Astrocyte of the hippocampus (primary cell): Measurements from ENCODE around the gene WBP2.

ENCODE experiments used
- DNase-seq: peaks from one replicate; pipeline ENCODE4 v3.0.0; 2011; ENCODE audit warnings: low read depth, low spot score

Gene WBP2

DNA sequence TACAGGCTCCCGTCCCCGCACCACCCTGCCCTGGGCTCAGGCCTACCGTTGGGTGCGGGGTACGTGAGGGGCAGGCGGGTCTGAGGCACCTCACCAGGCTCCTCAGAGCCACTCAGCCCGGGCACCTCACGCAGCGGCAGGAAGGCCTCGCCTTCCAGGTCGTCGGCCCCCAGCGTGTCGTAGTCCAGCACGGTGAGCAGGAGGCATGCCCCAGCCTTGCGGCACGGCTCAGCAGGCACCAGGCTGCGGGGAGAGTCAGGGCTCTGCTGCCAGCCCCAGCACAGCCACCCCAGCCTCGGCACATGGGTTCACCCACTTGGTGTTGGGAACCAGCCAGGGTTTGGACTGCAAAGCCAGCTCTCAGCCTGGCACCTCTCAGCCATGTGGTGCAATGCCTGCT is 26.4 kb downstream of the WBP2 start:
- DNase-seq: no peak

DNA sequence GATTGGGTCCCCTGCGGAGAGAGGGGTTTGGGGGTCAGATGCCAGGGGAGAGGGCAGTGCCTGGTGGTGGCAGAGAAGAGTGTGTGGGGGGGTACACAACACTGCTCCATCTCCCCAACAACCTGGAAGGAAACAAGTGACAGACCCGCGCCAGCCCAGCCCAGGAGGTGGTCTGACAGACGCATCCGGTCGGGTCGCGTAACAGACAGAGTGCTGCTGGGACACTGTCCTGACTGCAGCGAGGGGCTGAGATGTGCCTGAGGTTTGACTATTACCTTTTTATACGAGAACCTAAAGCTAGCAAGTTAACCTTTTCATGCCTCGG is 27.1 kb downstream of the WBP2 start:
- DNase-seq: no peak

DNA sequence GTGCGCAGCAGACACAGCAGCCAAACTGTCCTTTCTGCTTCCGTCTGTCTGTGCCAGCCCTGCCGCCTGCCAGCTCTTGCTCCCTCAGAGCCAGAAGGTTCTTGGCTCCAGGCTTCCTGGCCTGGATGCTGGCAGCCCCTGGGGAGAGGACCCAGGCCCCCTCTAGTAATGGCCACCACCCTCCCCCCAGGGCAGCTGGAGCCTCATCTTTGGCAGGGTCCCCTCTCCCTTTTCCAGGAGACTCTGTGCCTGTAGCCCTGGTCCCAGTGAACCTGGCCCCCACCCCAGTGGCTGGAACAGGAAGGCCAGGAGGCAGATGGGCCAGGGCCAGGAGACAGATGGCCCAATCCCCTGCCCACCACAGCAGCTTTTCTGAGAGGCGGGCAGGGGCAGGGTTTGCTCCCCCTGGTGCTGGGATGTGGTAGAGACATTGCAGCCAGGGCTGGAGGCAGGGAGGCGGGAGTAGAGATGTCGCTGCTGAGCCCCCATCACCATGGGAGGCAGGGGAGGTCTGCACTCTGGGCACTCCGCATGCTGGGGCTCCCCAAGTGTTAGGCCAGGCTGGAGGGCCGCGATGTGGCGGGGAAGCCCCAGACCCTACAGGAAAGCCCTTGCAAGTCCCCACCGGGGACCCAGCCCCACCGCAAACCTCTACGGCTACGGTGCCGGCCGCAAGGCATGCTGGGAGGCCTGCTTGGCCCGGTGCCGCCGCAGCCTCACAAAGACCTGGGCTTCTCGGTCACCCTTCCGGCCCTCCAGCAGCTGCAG is 27.6 kb downstream of the WBP2 start:
- DNase-seq: peak; percentile 86

DNA sequence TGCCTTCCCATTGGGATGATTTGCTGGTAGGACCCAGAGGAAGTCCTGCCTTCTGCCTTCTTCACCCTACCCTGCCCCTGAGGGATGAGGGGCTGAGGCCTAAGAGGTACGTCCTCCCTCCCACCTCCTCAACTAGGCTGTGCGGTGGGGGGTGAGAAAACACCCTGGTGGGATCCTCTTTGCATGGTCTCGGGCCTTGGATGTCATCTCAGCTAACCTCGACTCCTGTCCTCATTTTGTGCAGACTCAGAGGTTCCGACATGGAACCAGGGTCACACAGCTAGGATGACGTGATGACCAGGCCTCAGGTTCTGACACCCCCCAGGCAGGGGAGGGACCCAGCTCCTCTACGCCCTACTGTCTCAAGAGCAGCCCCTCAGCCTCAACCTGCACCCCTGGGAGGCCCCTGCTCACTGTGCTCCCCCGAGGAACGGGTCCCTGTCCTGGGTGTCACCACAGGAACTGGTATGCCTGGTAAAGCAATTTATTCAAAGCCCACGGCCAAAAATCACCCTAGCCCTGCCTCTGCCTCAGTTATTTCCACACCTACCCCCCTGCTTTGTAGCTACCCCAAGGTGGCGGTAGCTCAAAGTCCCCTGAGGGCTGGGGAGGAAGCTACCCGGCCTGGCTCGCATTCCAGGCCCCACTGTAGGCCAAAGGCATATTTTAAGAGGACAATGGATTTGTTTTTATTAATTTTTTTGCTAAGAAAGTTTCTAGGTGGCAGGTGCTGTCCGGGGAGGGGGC is 28.4 kb downstream of the WBP2 start:
- DNase-seq: no peak

DNA sequence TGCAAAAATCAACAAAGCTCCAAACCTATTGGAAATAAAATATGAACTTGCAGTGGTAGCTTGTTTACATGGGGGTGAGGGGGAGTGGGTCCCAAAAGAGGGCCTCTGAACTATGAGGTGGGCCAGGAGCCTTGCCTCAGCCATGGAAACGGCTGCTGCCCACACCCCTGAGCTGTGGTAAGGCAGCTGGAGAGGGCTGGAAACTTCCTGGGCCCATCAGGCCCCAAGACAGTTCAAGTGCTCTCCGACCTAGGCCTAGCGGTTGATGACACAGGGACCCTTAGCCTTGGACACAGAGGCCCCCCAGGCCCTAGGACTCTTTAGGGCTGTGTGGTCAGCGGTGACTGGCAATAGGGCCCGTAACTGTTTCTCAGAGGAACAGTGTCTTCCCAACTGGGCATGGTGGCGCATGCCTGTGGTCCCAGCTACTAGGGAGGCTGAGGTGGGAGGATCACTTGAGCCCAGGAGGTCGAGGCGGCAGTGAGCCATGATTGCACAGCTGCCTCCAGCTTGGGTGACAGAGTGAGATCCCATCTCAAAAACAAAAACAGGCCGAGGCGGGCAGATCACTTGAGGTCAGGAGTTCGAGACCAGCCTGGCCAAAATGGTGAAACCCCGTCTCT is 29.3 kb downstream of the WBP2 start:
- DNase-seq: no peak

DNA sequence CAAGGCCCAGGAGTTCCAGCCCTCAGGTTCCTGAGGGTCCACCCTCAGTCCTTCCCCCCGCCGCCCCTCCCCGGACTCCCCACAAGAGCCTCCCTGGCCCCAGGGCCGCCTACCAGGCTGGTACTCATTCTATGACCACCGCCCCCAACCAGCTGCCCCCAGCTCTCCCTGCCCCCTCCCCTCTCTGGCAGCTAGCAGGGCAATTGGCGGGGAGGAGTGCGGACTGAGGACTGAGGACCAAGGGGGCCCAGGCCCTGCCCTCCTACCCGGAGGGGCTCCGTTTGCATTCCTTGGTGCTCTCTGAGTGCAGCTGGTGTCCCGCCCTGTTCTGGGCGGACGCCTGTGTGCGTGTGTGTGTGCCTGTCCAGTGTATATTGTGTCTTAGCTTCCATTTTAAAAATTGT is 30.0 kb downstream of the WBP2 start:
- DNase-seq: no peak

DNA sequence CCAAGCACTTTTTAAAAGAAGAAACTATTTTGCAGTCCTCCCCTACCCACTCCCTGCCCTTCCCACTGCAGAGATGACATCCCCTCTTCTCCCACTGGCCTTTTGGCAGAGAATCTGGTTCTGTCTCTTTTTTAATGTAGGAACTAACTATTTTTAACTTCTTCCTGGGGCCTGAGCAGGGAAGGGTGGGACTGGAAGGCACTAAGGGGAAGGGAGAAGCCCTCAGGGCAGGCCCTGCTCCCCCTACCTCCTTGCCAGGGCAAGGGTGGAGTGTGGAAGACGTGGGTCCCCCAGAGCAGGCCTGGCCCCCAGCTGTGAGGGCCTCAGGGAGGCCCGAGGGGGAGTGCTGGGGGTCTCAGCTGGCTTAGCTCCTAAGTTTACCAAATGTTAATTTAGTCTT is 30.5 kb downstream of the WBP2 start:
- DNase-seq: no peak

DNA sequence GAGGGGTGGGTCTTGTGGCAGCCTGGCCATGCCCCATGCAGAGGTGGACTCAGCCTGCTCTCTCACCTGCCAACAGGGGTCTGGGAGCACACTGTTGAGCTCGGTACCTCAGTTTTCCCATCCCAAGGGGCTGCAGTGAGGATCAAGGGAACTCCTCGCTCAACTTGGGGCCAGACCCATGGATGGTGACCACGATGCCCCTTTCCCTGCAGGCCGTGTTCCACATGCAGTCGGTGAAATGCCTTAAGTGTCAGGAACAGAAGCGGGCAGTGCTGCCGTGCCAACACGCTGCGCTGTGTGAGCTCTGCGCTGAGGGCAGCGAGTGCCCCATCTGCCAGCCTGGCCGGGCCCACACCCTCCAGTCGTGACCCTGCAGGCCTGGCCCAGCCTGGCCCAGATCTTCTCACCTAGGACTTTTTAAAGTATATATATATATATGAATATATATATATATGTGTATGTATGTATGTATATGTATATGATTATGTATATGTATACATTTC is 31.0 kb downstream of the WBP2 start:
- no peak for DNase-seq

DNA sequence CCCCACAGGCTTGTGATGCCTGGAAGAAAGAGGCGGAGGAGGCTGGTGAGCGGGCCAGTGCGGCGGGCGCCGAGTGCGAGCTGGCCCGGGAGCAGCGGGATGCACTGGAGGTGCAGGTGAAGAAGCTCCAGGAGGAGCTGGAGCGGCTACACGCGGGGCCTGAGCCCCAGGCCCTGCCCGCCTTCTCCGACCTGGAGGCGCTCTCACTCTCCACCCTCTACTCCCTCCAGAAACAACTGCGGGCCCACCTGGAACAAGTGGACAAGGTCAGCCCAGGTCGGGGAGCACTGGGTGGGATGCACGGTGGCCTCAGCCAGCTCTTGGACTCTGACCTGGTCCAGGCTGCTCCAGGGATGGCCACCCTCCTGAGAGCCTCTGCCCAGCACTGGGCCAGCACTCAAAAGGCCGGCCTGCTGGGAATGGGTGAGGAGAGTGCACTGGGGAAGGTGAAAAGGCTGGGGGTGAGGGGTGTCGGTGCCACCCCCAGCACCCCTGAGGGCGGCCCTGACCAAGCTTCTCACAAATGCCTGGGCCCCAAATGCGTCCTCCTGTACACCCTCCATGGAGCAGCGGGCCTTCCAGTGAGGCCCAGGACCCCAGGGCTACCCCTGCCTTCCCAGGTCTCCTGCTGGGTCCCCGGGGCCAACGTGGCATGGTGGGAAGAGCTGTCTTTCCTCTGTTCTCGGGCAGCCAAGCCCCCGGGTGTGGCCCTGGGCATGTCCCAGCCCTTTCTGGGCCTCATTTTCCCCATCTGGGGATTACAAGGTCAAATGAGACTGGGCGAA is 31.7 kb downstream of the WBP2 start:
- DNase-seq: no peak

DNA sequence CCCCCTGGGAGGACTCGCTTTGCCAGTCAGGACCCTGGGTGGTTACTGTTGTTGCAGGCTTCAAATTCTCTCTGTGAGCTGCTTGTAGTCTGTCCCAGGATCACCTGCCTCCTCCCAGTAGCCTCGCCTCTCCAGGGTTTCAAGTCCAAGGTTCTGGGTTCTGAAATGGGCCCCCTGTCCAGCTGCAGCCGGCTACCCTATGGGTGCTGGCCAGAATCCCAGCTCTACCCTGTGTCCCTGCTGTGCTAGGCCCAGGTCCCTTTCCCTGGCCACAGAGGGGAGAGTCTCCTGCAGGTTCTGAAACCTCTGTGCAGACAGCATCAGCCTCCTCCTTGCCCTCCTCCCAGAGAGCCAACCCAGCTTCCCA is 32.4 kb downstream of the WBP2 start:
- no peak for DNase-seq

DNA sequence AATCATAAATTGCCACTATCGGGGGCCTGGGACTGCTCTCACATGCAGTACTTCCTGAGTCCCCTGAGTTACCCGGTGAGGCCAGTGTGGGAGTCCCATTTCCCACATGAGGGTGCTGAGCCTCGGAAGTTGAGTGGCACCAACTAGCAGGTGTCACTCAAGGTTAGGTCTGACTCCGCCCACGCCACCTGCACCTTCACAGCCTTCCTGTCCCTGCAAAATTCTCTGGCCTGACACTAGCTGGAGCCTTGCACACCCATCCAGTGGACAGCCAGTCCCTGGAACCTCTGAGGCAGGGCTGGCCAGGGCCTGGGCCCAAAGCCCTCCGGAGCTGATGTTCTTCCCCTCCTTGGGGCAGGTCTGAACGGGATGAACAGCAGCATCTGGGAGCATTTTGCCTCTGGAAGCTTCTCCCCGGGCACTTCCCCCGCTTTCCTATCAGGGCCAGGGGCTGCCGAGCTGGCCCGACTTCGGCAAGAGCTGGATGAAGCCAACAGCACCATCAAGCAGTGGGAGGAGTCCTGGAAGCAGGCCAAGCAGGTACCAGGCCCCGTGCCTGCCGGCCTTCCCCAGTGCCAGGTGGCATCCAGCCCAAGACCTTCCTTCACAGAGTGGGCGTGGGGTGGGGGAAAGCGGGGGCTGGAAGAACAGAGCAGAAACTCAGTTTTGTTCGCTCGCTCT is 32.9 kb downstream of the WBP2 start:
- DNase-seq: no peak

DNA sequence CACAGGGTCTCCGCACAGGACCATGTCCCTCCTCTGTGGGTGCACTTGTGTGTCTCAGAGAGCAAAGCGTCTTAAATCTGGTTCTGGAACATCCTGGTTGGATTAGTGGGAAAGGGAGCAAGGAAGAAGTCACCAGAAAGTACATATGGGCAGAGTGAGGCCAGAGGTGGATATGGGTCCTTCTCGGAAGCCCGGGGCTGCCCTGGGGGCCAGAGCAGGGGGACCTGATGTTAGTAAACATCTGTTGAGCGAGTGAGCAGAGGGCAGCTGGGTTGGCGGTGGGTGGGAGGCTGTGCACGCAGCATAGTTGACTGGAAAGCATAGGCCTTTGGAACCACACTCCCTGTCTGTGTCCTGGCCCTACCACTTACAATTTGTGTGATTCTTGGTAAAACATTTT is 33.6 kb downstream of the WBP2 start:
- DNase-seq: no peak

DNA sequence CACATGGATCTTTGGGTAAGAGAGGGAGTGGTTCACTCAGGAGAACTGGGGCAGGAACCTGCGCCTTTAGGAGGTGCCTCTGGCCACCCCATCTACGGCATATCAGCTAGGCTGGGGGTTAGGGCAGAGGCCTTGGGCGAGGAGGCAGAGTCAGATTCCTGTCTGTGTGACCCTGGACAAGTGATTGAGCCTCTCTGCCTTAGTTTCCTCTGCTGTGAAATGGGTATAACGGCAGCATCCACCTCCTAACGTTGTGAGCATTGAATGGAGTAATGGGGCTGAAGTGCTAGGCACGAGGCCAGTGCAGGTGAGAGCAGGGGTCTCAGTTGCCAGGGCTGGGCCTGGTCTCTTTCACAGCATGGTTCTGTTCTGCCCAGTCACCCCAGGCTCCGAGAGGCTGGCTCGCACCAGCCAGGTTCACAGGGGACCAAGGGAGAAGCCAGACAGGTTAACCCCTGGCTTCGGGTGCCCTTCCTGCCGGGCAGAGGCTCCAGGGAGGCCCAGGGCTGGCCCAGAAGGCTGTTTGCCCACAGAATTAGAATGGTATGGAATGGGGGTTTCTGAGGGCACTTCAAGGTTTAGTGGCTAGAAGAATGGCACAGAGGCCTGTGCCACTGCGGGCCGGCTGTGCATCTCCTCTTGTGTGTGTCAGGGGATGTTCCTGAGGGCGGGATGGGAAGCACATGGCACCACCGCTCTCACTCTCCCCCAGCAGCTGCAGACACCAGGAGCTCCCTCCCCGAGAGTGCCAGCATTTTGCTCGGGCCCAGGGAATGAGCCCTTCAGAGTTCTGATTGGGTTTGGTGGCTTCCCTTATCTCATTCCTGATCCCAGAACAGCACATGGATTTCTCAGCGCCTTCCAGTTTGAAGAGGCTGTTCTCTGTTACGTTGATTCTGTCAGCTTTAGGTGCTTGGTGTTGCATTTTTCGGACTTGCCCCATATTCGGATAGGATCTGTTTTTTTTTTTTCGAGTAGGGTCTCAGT is 34.7 kb downstream of the WBP2 start:
- no peak for DNase-seq

DNA sequence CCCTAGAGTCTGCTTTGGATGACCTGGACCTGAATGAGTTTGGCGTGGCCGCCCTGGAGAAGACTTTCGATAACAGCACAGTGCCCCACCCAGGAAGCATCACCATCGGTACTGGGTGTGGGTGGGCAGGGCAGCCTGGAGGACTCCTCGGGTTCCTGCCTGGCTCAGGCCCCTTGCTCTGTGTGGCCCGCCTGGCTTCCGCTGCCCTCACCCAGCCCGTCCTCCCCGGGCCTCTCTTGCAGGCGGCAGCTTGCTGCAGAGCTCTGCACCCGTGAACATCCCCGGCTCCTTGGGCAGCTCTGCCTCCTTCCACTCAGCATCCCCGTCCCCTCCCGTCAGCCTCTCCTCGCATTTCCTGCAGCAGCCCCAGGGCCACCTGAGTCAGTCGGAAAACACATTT is 35.5 kb downstream of the WBP2 start:
- DNase-seq: no peak

DNA sequence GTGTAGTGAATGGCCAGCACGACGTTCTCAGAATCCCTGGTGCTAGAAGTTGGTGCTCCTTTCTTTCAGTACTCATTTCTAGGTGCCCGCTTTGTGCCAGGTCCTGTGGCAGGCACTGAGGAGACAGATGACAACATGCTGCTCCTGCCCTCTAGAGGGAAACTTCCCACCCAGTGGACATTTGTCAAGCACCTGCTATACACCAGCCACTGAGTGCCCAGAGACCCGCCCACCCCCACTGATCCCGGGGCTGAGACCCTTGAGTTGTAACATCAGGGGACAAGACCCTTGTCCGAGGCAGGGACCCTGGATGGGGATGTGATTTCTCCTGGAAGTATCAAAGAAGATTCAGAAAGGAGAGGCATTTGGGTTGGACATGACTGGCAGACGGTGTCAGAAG is 36.0 kb downstream of the WBP2 start:
- DNase-seq: no peak

DNA sequence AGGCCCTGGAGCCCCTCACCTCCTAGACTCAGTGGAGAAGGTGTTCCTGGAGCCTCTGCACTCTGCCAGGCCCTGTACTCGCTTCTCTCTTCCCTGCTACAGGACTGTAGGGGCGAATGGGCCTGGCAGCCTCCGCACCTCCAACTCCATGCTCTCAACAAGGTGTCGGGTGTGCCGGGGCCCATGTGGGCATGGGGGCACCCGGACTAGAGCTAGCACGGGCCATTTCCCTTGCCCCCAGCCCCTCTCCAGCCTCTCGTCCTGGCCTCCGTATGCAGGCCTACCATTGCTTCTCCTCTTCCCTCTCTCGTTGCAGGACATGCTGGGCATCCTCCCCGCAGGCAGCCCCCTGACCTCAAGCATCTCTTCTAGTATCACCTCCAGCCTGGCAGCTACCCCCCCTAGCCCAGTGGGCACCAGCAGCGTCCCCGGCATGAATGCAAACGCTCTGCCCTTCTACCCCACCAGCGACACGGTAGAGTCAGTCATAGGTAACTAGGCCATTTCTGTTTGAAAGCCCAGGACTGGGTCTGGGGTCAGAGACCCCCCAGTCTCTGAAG is 36.7 kb downstream of the WBP2 start:
- DNase-seq: no peak

DNA sequence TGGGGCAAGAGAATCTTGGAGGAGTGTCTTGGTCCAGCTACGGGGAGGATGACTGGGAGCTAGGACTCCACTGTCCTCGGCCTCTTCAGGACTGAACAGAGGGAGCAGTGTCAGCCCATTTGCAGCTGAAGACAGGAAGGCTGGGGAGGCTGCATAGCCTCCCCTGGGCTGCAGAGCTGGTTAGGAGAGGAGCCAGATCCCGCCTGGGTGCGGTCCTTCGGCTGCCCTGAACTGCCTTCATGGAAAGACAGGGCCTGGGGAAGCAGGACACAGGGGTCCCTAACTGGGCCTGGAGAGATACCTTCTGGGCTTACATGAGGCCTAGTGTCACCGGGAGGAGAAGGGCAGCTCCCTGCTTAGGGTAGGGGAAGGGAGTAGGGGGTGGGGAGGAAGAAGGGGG is 37.6 kb downstream of the WBP2 start:
- no peak for DNase-seq

DNA sequence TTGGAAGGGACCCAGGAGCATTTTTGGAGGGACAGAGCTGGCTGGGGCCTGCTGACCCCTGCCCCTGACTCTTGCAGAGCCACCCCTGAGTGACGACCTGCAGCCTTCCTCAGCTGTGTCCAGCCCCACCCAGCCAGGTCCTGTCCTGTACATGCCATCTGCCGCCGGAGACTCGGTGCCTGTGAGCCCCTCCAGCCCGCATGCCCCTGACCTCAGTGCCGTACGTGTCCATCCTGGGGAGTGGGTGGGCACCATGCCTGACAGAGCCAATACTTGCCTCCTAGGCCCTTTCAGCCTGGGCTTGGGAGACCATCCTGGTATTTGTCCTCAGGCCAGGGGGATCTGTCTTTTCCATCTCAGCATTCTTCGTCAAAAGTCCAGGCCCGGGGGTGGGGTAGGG is 38.4 kb downstream of the WBP2 start:
- DNase-seq: no peak

DNA sequence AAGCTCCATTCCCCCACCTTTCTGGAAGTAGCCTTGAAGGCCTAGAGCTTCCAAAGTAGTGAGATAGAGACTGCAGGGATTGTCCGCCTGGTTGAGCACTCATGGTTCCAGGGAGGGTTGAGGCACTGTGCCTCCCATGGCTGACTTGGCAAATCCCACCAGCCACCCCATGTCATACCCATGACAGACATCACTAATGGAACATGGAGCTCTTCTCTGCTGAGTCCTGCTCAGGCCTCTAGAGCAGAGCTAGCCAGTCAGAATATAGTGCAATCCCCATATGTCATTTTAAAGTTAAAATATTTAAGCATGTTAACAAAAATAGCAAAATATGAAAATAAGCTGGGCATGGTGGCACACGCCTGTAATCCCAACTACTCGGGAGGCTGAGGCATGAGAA is 39.7 kb downstream of the WBP2 start:
- DNase-seq: no peak

DNA sequence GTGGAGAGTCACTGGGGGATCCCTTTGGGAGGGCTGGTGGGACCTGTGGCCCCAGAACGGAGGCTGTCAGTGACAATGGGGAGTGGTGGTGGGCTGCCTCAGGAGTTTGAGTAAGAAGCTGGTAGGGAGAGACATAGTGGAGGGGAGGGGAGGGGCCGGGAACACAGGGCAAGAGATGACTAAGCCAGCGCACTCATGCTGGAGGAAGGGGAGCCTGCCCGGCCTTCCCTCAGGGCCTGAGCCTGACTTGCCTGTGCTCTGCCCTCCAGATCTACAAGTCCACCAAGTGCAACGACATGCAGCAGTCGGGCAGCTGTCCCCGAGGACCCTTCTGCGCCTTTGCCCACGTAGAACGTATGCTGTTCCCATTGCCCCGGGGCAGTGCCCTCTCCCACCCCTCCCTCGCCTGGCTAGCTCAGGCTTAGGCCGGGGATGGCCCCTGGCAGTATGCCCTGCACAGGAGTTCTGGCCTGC is 40.2 kb downstream of the WBP2 start:
- peak; percentile 88 for DNase-seq
